Stimulated activated CD8-positive, alpha-beta memory T cell treated with anti-CD3 and anti-CD28 coated beads, Interleukin-12 subunit alpha, Interleukin-12 subunit beta, amount 100 ng/mL, for 4 hours (primary cell): Measurements from ENCODE around the gene KLHL2.
"Not testable (repeated sequence)": the region's sequence is repeated elsewhere in the genome, so short reads cannot be mapped to it uniquely, and the experiment has no call there.

Experiments
- DNase-seq: peaks from one replicate; pipeline ENCODE4 v3.0.0-alpha.2; 2020; ENCODE audit warnings: low read depth

KLHL2 gene

DNA sequence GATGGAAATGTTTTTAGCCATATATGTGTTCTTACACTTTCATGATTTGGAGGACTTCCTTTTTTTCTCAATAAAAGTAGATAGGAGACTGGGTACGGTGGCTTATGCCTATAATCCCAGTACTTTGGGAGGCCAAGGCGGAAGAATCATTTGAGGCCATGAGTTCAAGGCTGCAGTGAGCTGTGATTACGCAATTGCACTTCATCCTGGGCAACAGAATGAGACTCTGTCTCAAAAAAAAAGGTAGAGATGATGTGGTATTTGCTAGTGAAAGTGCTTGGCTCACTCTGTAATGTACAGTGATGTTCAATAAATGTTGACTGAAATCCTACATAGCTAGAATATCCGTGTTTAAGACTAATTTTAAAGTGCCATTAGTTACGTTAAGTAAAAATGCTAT is 27.4 kb downstream of the KLHL2 start:
- DNase-seq, result no peak

DNA sequence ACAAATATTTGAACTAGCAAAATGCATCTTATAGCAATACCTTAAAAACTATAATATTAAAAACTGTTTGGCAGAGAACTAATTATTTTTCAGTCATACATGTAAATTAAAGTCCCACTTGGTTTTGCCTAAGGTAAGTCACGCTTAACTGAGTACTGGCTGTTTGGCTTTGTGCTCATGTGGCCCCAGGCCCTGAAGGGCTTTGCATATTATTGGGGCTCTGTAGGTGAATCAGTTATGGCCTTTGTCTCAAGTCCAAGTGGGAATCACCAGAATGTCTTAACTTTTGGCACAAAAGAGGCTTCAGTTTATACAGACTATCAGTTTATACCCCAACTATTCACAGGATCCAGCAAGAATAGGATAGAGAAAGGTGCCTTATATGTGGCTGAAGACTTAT is 29.5 kb downstream of the KLHL2 start:
- DNase-seq, result not testable (repeated sequence)

DNA sequence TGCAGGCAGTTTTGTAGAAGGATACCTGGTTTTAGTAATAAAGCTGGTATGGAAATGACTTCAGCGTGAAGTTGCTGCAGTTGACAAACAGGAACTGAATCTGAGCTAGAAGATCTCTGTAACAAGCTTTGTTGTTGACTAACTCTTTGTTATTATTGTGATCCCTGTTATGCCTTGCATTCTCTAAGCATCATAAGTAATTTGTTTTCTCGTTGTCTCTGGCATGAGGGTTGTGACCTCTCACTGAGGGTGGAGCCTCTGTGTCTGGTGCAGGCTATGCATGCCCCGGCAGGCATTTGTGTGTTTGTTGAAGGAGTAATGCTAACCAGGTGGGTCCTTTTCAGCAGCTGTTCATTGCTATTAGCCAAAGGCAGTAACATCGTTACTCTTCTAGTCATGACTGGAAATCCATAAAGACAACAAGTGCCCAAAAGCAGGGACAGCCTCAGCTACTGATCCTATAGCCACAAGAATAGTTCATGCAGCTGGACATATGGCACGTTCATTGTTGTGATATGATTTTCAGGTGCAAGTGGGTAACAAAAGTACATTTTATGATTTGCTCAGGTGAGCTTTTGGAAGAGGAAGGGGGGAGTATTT is 30.8 kb downstream of the KLHL2 start:
- DNase-seq, result not testable (repeated sequence)

DNA sequence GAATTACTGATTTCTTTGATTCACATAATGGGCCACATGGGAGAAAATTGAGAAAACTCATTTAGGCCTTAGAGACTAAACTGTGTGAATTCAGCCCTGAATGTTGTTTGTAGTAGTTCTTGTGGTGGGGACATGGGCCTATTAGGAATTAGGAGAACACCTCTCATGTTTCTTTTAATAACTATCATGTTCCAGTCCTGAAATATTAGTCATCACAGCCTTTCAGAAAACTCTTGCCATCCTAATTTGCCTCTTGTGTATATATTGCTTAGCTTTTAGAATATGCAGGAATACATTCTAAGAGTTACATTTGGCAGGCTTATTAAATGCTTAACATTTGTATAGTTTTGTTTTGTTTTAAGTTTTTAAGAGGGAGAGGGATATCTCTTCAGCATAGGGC is 33.4 kb downstream of the KLHL2 start:
- DNase-seq, result not testable (repeated sequence)

DNA sequence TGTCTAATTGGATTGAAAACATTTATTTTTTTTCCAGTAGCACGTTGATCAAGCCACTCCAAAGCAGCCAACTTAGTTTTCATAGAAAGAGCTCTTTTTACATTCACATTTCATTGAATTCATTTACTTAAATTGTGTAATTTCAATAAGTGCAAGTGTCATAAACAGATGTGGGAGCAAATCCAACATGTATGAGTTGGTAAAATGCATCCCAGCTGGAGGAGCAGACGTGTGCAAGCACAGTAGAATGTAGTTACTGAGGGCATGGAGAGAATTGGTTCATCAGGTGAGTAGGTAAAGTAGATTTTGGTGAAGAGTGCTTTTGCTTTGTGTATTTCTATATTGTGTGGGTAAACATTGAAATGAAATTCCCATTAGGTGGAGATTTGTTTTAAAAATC is 36.8 kb downstream of the KLHL2 start:
- not testable (repeated sequence) for DNase-seq

DNA sequence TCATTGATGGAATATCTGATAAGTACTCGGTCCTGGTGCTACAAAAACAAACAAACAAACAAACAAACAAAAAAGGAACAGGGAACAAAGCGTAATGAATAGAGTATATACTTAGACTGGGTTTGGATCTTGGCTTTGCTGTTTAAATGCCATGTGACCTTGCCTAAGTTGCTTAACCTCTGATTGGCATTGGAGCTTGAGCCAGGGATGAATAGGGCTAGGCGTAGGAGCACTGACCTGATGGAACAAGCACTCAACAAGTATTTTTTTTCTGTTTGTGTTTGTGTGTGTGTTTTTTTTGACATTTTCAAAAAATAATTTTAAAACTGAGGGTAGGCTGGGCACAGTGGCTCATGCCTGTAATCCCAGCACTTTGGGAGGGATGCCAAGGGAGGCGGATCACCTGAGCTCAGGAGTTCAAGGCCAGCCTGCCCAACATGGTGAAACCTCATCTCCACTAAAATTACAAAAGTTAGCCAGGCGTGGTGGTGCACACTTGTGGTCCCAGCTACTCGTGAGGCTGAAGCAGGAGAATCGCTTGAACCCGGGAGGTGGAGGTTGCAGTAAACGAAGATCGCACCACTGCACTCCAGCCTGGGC is 37.3 kb downstream of the KLHL2 start:
- DNase-seq, result not testable (repeated sequence)

DNA sequence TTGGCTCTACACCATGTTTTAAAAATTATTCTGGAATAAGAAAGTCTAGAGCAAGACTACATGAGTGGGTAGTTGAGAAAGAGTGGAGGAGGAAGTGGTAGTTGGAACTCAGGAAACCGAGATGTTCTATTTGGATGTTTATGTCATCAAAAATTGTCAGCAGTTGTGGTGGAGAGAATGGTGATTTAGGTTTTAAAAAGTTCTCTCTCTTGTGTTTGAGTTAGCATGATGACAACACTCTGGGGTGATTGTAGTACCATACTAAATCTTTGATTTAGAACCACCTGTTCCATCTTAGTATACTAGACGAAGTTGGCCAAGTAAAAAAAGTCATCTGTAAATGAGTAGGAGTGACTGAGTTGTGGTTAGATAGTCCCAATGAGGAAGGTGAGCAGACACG is 40.7 kb downstream of the KLHL2 start:
- DNase-seq, result no peak

DNA sequence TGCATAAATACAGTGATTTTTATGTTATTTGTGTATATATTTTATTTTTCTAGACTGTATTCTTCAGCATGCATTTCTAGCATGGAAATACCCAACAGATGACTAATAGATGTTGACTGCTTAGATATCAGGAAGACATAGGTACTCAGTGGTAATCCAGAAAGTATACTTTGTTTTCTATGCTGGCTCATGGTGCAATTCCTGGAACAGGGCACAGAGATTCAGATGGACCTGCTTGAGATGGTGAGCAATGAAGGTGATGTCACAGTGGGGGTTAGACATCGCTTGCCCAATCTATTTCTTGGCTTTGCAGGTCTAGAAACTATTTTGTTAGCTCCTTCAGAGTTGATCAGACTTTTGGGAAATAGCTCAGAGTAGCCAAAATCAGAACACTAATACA is 41.5 kb downstream of the KLHL2 start:
- DNase-seq, result not testable (repeated sequence)

DNA sequence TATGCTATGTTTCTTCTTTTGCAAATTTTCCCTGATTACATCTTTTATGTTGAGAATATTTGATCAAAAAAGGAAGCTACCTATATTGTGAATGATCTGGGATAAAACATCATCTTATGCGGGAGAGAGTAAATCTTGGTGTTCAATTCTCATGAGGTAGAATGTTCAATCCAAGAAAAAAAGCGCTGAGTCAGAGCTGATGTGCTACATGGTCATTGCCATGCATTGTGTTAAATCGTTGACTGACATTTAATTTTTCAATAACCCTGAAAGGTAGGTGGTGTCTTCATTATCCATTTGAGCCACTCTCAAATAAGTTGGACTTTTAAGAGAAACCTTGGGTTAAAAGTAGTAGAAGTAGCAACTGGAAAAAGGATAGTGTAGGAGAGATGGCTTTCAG is 47.4 kb downstream of the KLHL2 start:
- not testable (repeated sequence) for DNase-seq

DNA sequence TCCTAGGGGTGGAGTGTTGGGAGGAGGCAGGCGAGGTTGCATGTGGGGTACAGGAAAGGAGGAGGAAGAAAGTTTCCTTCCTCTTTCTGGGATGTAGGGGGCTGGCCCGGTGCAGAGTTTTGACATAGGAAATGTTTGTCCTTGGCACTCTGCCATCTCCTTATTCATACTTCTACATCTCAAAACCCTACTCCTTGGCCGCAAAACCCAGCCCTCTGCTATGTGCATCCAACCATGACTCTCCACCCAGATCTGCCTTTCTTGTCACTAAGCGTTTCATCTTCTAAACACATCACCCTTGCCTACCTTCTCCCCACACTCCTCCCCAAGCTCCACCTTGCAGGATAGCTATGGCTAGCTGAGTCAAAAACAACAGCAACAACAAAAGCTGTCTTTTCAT is 48.1 kb downstream of the KLHL2 start:
- peak; percentile 8 for DNase-seq

DNA sequence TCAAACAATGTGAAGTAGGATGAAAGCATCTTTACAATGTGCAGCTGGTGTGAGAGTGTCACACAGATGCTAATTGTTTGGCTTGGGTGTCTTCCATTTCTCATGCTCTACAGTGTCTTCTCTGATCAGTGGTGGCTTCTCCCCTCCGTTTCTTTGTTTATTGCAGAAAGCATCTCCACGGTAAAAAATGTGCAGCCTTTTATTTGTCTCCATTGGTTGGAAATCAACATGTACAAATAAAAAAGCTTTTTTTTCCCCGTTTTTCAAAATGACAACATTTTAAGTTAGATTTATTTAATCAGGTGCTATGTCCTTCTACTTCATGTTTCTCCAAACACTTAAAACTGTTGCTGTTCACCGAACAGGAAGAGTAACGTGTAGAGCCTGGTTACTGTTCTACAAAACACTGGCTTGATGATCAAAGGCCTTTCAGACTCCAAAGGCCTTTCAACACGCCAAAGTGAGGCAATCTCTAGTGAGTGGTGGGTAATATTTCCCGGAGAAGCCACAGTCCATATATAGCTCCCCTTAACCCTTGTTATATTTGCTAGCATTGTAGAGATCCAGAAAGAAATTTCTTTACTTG is 48.8 kb downstream of the KLHL2 start:
- not testable (repeated sequence) for DNase-seq

DNA sequence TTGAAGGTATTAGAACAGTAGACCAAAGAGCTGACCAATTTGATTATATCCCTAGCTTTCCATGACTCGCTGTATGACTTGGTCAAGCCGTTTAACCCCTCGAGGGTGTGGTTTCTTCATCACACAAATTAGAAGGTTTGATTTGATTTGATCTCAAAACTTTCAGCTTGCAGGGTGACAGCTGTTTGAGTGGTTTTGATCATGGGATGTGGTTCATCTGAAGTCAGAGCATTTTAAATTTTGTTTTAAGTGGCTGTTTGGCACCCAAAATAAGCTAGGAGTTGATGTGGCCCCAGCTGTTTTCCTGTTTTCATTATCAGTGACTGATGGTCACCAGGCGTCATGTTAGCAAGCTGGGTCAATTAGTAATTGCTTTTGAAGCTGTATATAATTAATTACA is 52.4 kb downstream of the KLHL2 start:
- not testable (repeated sequence) for DNase-seq

DNA sequence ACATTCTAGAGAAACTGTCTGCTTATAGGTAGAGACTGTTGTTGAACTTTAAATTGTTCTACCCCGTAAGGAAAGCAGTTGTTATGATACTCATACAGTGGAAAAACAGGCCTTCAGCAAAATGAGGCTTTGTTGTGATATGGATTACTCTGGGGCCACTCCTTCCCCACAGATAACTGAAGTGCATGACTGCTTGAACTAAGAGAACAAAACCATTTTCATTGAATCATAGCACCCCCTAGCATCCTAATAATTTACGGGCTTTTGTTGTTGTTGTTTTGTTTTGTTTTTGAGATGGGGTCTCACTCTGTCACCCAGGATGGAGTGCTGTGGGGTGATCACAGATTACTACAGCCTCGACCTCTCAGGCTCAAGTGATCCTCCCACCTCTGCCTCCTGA is 54.9 kb downstream of the KLHL2 start:
- DNase-seq, result not testable (repeated sequence)

DNA sequence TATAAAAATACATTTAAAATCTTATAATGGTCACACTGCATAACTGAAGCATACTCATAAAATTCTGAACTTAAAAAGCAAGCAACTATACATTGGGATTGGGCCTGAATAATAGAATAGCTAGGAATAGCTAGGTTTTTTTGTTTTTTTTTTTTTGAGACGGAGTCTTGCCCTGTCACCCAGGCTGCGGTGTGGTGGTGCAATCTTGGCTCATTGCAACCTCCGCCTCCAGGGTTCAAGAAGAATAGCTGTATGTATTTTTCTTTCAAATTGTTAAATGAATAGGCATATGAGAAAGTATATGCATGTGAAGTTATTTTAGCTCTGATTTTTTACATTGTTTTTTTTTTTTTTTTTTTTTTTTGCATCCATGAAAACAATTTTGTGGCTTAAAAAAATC is 56.1 kb downstream of the KLHL2 start:
- DNase-seq, result not testable (repeated sequence)

DNA sequence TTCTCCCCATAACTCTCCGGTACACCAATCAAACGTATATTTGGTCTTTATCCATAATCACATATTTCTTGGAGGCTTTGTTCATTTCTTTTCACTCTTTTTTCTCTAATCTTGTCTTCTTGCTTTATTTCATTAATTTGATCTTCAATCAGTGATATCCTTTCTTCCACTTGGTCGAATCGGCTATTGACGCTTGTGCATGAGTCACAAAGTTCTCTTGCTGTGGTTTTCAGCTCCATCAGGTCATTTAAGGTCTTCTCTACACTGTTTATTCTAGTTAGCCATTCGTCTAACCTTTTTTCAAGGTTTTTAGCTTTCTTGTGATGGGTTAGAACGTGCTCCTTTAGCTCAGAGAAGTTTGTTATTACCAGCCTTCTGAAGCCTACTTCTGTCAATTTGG is 62.6 kb downstream of the KLHL2 start:
- DNase-seq, result not testable (repeated sequence)

DNA sequence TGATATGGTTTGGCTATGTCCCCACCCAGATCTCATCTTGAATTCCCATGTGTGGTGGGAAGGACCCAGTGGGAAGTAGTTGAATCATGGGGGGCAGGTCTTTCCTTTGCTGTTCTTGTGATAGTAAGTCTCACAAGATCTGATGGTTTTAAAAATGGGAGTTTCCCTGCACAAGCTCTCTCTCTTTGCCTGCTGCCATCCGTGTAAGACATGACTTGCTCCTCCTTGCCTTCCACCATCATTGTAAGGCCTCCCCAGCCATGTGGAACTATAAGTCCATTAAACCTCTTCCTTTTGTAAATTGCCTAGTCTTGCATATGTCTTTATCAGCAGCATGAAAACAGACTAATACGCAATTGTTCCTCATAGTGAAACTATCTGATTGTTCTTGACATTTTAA is 66.1 kb downstream of the KLHL2 start:
- not testable (repeated sequence) for DNase-seq

DNA sequence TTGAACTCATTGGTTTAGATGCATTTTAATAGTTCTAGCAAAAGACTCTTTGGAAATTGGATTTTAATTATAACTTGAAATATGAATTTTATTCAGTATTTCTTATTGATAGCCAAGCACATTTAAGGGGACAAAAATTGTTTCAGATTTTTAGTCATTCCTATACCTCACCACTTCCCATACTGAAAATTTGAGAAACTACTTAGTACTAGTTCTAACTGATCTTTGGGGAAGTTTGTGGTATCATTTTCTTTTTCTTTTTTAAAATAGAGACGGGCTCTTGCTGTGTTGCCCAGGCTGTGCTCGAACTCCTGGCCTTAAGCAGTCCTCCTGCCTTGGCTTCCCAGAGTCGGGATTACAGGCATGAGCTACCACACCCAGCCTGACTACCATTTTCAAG is 68.0 kb downstream of the KLHL2 start:
- not testable (repeated sequence) for DNase-seq

DNA sequence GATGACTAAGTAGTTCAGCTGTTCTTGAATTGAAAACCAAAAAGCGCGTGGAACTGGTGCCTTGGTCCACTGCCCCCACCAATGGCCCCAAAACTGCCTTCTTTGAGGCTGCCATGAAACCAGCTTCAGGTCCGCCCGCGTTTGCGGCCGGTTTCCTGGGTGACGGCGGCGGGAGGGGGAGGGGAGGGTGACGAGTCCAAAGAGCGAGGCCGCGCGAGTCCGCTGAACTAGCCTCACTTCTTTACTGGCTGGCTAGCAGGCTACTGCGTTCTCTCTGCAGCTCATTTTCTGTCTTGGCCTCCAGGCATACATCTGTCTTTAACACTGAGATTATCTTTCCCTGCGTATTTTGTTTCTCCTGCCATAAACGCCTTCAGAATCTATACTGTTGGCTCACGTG is 72.2 kb downstream of the KLHL2 start:
- DNase-seq, result not testable (repeated sequence)

DNA sequence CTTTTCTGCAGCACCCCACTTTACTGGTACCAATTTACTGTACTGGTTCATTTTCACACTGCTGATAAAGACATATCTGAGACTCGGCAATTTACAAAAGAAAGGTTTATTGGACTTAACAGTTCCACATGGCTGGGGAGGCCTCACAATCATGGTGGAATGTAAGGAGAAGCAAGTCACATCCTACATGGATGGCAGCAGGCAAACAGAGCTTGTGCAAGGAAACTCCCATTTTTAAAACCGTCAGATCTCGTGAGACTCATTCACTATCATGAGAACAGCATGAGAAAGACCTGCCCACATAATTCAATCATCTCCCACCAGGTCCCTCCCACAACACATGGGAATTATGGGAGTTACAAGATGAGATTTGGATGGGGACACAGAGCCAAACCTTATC is 77.3 kb downstream of the KLHL2 start:
- not testable (repeated sequence) for DNase-seq

DNA sequence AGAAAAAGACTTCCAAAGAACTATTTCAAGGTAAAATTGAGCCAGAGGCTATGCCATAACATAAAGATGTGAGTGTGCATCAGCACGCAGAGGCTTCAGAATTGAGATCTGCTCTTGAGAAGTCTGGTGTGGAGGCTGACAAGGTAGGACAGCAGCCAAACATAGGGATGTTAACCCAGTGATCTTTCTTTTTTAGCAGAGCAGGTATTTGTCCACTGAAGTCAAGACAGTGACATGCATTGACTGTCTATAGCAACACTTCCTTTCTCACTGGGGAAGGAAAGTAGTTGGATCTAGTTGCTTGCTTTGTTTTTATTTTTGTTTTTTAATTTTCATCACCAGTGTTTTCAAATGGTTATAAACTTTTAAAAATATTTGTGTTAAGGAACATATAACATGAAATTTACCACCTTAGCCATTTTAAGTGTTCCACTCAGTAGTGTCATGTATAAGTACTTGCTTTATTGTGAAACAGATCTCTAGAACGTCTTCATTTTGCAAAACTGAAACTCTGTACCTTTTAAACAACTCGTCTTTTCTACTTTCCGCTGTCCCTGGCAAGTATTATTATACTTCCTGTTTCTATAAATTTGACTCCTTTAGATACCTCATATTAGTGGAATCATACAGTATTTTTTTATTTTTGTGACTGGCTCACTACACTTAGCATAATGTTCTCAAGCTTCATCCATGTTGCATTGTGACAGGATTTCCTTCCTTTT is 79.4 kb downstream of the KLHL2 start:
- not testable (repeated sequence) for DNase-seq

DNA sequence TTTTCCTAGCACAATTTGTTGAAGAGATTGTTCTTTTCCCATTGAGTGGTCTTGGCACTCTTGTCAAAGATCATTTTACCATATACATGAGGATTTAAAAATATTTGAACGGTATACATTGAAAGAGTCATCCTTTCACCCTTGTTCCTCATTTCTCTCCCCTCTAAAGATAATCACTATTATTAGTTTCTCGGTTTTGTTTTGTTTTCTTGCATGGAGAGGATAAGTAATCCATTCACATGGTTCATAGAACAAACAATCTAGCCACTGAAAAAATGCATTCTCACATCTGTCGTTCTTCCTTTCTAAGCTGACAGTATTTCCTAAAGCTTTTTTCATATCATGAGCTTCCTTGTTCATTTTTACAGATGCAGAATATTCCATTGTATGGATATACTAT is 80.9 kb downstream of the KLHL2 start:
- no peak for DNase-seq

DNA sequence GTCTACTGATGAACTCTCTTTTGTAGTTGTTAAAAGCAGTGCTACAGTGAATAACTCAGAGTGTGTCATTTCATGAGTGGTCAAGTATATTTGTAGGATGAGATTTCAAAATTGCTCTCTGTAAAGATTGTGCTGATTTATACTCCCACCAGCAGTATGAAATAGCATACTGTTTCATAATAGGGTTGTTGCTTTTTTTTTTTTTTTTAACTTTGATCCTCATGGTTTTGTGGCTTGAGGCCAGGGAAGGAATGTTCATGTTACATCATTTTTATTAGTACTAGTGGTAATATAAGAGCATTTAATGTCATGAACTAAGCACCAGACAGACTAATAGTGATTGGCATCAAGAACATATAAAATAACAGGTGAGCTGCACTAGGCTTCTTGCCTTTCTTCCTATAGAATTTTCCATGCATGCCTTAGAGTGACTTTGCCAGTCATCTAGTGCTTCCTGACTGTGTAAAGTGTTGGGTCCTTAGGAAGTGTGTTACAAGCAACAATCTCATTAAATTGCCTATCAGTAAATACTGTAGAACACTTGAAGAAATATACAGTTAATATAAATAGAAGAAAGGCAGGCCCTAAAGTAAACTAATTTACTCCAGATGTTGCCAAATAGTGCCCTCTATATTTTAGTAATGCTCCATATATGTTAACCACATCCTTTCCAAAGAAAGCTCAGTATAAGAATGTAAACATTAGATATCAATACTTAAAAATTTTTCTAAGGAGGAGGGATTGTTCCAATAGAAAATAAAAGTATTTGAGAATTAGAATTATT is 81.5 kb downstream of the KLHL2 start:
- no peak for DNase-seq
